Colonic mucosa (tissue), 4 donors: ENCODE measurements around the gene TXNDC17. TPM values are rescaled to one million over a fixed set of nuclear protein-coding genes. Genes with fewer than 3 reads are reported as not detected.
"Not testable (repeated sequence)": the region's sequence is repeated elsewhere in the genome, so short reads cannot be mapped to it uniquely, and the experiment has no call there.

Source experiments
- DNase-seq: peaks from one replicate; pipeline ENCODE4 v3.0.0-alpha.2; 2020
- H3K27ac ChIP-seq: fragments of 200-600 bp; one replicate; pipeline ENCODE4 v1.8.0; 2021
- H3K27me3 ChIP-seq: fragments of 200-600 bp; one replicate; pipeline ENCODE4 v1.8.0; 2021
- H3K36me3 ChIP-seq: fragments of 200-600 bp; one replicate; pipeline ENCODE4 v1.8.0; 2021
- H3K4me1 ChIP-seq: fragments of 200-600 bp; one replicate; pipeline ENCODE4 v1.8.0; 2021; ENCODE audit warnings: mild to moderate bottlenecking
- H3K4me3 ChIP-seq: fragments of 200-600 bp; one replicate; pipeline ENCODE4 v1.8.0; 2021
- H3K9ac ChIP-seq, 2 donors: one replicate each; pipeline ENCODE4 v1.7.0; 2013; ENCODE audit warnings: control low read depth in 2 of 2, low read depth in 2 of 2, low read length in 2 of 2
- H3K9me3 ChIP-seq: fragments of 200-600 bp; one replicate; pipeline ENCODE4 v1.8.0; 2021
- CTCF ChIP-seq: fragments of 200-600 bp; IDR thresholded peaks from one replicate; pipeline ENCODE4 v1.8.0; 2022; ENCODE audit warnings: antibody characterized with exemption, mild to moderate bottlenecking
- intact Hi-C: fragments of 100-400 bp; cut with DNase I; formaldehyde crosslinking; loops from one replicate; pipeline ENCODE4 v1.14.1; 2022
- total RNA-seq, 2 donors: library from RNA; stranded (reverse); fragmentation: NEBNext Ultra II Directional in 1 of 2; extraction: Animal tissue kit (Norgen Biotek cat#: 25700) in 1 of 2; gene quantifications; one replicate each; pipeline ENCODE4 v1.2.1, GENCODE V29; 2021
- donor health status: healthy.
- donor health status: DM: no; HTN: no; CAD: no.
- donor health status: DM: no; HTN: no; CAD: no.

The TXNDC17 gene
- total RNA-seq, 2 donors from 2014 or later, result 167 to 207 TPM

GRCh38 chr17:6657633-6658287, 16.9 kb downstream of the TXNDC17 start:
- H3K9me3 ChIP-seq, result no peaks in the 10 kb centered on the region
- H3K27ac ChIP-seq, result no peak overlapping the region
- H3K4me3 ChIP-seq, result no peak overlapping the region
- H3K9ac ChIP-seq, result no peak overlapping the region
- intact Hi-C loops, result no loop called here
- TF ChIP-seq CTCF, result no peak
- no peak for DNase-seq
- H3K4me1 ChIP-seq, result no peaks in the 10 kb centered on the region
- peaks cover 10% of the 10 kb centered on the region for H3K27me3 ChIP-seq
- no peaks in the 10 kb centered on the region for H3K36me3 ChIP-seq

- H3K9ac ChIP-seq, H3K4me1 ChIP-seq, H3K36me3 ChIP-seq, intact Hi-C loops, H3K9me3 ChIP-seq, H3K4me3 ChIP-seq, DNase-seq, H3K27me3 ChIP-seq, H3K27ac ChIP-seq: not testable (repeated sequence)
These were observed 17.6 kb downstream of the TXNDC17 start for GRCh38 chr17:6658411-6658810.

DNA sequence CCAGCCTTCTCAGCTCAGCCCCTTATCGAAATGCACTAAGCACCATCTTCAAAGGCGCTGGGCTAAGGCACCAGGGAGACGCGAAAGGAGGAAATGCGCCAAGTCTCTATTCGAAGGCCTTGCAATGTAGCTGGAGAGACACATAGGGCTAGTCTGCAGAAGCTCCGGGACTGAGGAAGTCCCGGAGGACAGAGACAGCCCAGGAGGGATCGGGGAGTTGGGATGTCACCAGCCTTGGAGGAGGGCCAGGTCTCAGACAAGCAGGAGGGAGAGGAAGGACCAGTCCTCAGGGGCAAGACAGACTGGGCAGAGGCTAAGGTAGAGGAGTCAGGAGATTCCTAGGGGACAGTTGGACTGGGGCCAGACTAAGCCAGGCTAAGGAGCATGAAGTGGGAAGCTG, 19.2 kb downstream of the TXNDC17 start:
- Histone ChIP-seq H3K9me3 (no peaks in the 10 kb centered on the region), H3K4me3 (no peak overlapping the region), H3K27me3 (peaks cover 3% of the 10 kb centered on the region), H3K9ac (no peak overlapping the region), H3K27ac (no peak overlapping the region), H3K4me1 (no peaks in the 10 kb centered on the region), H3K36me3 (no peaks in the 10 kb centered on the region)
- TF ChIP-seq CTCF, result no peak
- no peak for DNase-seq
- intact Hi-C loops, result loop anchor here (10.0 kb wide), 1 partner anchor 175 kb away; the partner anchor contains the start of gene TEKT1

GRCh38 chr17:6660805-6661463, 20.1 kb downstream of the TXNDC17 start:
- no peak for DNase-seq
- intact Hi-C loops, result loop anchor here (10.0 kb wide), 1 partner anchor 174 kb away; the partner anchor contains the start of gene TEKT1

DNA sequence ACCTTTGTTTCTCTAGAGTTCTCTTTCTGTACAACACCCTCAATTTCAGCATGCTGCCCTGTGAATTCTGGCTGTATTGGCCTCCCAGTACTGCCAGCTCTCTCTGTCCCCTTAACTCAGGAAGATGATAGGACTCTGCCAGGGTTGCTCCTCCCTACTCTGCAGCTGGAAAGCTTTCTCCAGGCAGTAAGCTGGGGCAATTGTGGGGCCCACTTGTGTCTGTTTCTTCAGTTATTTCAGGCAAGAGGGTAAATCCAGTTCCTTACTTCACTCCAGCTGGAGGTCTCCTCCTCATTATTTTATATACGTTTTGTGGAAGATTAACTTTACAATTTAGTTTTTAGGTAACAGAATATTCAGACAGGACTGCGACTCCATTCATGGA, 20.6 kb downstream of the TXNDC17 start:
- Histone ChIP-seq H3K27ac (no peak overlapping the region), H3K4me1 (no peaks in the 10 kb centered on the region), H3K9me3 (no peaks in the 10 kb centered on the region), H3K9ac (no peak overlapping the region), H3K27me3 (no peaks in the 10 kb centered on the region), H3K36me3 (no peaks in the 10 kb centered on the region), H3K4me3 (no peak overlapping the region)
- intact Hi-C loops, result loop anchor here (10.0 kb wide), 1 partner anchor 173 kb away; the partner anchor contains the start of gene TEKT1
- DNase-seq, result no peak
- TF ChIP-seq CTCF, result no peak

More at GRCh38 chr17:6660805-6661463, 20.1 kb downstream of the TXNDC17 start:
- H3K4me3 ChIP-seq, result no peak overlapping the region
- no peaks in the 10 kb centered on the region for H3K27me3 ChIP-seq
- TF ChIP-seq CTCF, result no peak
- H3K4me1 ChIP-seq, result no peaks in the 10 kb centered on the region
- H3K27ac ChIP-seq, result no peak overlapping the region
- no peaks in the 10 kb centered on the region for H3K36me3 ChIP-seq
- no peak overlapping the region for H3K9ac ChIP-seq
- no peaks in the 10 kb centered on the region for H3K9me3 ChIP-seq

DNA sequence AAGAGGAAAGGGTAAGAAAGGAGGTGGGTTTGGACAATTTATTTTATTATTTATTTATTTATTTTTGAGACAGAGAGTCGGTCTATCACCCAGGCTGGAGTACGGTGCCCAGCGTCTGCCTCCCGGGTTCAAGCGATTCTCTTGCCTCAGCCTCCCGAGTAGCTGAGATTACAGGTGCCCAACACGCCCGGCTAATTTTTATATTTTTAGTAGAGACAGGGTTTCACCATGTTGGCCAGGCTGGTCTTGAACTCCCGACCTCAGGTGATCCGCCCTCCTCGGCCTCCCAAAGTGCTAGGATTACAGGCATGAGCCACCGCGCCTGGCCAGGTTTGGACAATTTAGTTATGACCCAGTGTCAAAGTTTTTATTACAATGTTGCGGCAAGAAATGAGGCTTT, 22.3 kb downstream of the TXNDC17 start:
- H3K4me3 ChIP-seq, H3K4me1 ChIP-seq, H3K27me3 ChIP-seq, H3K36me3 ChIP-seq, H3K27ac ChIP-seq, H3K9me3 ChIP-seq, DNase-seq, H3K9ac ChIP-seq: not testable (repeated sequence)
- intact Hi-C loops, result loop anchor here (10.0 kb wide), 1 partner anchor 172 kb away; the partner anchor contains the start of gene TEKT1
